SKM-1 treated with dmso at 0.1 percent for 144 hours (cell line): ENCODE data around the gene SBF2.
"Not testable (repeated sequence)": the region's sequence is repeated elsewhere in the genome, so short reads cannot be mapped to it uniquely, and the experiment has no call there.

ENCODE experiments used
- DNase-seq: peaks from one replicate; lab custom pipeline; 2025; ENCODE audit not compliant: unreplicated experiment; lab: John Stamatoyannopoulos, UW

The SBF2 gene

GRCh38 chr11:9914064-9914463 lies 380.0 kb downstream of the SBF2 start:
- DNase-seq = no peak

DNA sequence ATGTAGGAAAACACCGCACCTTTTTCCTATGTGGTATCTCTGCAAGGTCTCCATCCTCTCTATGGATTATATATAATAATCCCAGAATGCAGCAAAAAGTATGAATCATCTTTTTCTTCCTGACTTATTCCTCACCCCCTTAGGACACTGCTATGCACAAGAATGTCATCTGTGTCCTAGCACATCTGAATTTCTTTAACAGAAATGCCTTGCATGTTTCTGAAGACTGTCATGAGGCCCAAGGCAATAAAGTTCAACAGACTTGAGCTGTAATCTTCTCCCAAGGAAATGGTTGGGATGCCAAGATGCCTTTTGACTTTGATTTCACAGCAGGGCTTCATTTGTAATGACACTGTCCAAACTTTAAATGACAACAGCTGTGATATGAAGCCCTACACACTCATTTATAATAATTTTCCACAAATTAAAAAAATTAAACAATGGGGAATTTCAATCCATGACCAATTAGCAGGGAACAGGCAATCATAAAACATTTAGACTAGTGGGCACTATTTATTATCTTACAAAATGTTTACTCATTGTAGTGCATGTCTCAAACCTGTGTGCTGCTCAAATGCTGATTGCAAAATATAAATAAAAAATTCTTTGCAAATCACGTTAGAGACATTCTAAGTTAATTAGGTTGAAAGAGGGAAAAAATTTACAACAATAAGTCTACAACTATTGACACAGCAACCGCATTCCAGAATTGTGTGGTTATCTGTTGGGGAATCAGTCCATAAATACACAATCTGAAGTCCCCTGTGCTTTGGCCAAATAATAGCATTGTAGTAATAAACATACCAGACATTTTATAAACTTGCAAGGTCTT lies 387.8 kb downstream of the SBF2 start:
- no peak for DNase-seq

DNA sequence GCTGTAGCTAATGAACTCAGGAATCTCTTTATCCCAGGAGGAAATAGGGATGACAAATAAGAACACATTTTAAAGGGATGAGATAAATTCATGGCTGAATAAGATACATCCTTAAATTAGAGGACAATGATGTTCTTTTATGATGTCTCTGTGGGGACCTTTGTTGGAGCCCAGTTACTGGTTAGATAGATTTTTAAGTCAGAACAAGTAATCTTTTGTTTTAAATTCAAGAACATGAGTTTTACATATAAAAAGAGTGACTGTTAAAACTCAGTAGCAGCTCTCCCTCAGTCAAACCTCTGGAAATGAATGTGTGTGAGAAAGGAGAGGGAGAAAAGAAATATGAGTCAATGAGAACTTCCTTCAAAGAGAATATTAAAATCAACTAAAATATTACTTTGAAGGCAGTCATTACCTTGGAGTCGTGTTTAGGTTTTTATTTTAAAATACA lies 388.5 kb downstream of the SBF2 start:
- DNase-seq = no peak

DNA sequence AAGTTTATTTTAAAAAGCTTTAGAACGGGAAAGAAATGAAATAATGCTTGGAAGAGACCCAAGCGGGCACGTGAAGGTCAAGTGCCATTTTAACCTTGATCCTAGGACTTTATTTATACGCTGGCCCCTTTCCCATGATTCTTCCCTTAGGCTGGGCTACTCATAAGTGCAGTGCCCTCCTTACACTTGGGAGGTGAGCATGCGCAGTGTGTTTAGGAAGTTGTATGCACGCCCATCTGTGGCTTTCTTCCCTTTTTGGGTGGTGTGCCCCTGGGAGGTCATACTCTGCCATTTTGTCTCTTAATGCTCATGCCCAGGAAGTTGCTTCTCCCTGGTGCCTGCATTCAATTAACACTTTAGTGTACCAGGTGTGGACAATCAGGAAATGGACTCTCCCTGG lies 390.4 kb downstream of the SBF2 start:
- no peak for DNase-seq

- DNase-seq = no peak
Observed at GRCh38 chr11:9901943-9902342, 392.1 kb downstream of the SBF2 start.

DNA sequence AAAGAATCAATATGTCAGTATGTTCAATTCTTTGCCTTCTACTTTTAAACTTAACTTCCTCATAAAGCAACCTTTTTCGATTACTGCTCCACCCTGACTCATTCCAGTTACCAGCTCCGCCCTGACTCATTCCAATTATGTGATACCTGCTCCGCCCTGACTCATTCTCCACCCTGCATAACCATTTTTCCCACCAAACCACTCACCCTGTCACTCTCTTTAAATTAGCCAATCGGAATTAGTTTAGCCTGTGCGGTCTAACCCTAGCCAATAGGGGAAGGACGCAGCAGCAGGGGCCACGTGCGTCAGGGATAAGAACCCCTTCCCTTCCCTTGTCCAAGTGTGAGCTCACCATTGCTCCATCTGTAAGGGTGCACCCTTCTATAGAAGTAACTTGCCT lies 393.8 kb downstream of the SBF2 start:
- not testable (repeated sequence) for DNase-seq

GRCh38 chr11:9899676-9900075 lies 394.3 kb downstream of the SBF2 start:
- no peak for DNase-seq

DNA sequence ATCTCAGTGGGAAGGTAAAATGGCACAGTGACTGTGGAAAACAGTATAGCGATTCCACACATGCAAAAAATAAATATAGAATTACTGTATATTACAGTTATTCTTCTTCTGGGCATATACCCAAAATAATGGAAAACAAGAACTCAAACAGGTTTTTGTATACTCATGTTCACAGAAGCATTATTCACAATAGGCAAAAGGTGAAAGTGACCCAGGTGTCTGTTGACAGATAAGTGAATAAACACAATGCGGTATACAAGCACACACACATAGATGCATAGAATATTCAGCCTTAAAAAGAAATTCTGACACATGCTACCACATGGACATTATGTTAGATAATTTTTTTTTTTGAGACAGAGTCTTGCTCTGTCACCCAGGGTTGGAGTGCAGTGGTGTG lies 397.1 kb downstream of the SBF2 start:
- DNase-seq = no peak

DNA sequence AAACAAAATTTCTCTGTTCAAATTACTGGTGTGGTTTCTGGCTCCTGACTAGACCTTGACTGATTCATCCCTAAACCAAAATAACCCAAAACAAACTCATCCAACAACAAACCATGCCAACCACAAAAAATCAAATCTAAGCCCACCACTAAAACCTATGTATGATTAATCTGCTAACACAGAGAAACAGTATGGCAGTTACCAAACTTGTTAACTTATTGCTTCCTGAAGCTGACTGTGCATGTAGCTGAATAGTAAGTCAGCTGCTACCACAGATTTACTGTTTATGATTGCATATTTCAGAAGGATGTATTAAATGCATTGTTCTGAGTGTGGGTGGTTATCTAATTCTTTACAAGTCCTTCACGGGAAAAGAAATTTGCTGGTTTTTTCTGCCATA lies 399.0 kb downstream of the SBF2 start:
- no peak for DNase-seq

DNA sequence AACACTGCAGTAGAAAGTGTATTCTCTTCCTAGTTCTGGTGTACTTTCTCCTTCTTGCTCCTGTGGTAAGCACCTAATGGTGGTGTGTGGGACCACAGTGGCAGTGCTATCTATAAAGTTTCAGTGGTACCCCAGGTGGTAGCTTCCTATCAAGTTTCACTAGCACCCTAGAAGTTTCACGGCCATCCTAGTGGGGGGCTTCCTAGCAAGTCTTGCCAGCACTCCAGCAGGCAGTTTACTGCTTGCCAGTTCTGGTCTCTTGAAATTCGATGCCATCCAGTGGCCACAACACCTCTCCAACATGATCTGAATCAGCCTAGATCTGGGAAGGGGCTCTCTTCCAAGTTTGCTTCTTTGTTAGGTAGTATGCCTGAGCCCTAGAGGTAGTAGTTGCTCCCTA lies 400.5 kb downstream of the SBF2 start:
- DNase-seq = no peak

DNA sequence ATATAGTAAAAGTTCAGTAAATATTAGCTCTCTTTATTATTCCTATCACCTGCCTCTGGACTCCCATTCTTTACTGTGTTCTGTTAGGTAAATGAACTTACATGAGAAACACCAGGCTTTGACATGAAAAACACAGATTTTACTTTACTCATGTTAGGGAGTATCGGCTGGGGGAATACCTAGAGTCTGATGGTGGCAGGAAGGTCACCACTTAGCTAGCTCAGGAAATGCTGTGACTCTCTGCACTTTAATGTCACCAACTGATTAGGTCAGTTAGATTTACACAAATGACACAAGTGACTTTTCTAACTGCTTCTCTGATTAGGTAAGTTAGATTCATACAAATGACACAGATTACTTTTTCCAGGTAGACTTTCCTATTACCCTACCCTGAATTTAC lies 405.1 kb downstream of the SBF2 start:
- no peak for DNase-seq

DNA sequence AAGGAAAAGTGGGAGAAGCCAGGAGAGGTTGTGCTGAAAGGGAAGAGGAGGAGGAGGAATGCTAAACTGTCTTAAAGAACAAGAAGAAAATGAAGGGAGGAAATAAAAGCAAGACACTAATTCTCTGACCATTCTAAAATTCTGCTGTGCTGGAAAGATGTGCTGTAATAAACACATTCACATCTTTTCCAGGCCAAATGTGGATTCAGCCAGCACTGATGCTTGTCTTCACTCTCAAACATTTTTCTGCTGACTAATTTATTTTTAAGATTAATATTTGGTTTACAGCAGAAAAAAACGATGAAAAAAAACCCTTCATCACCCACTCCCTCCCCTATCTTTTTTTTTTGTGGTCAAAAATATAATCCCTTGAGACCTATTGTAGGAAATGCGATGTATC lies 406.5 kb downstream of the SBF2 start:
- DNase-seq = no peak

DNA sequence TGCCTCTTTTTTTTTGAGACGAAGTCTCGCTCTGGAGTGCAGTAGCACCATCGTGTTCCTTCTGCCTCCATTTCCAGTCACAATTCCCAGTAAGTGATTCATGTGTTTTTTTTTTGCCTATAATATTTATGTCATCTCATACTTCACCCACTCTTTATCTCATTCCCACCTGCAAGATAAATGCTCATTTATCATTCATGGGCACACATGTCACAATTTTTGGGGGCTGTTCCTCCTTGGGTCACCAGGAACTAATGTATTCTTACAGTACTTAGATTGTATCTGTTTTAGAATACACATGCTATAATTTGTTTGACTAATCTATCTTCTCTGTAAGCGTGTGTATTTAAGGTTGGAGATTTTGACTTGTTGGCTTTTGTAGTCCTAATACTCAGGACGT lies 407.4 kb downstream of the SBF2 start:
- DNase-seq = no peak

DNA sequence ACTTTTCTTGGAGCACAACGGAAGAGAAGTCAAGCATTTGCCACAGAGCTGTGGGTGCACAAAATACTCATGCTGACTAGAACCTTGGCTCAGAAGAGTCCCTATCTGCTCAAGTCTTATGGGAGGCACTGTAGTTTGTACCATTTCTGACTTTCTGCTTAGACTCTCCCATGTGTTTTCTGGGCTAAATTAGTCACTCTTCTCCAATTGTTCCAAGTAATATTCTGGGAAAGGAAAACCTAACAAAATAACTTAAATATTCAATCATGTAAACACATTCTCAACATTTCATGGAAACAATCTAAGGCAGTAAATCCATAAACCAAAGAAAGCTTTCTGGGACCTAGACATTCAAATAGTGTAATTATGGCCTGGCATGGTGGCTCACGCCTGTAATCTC lies 409.4 kb downstream of the SBF2 start:
- DNase-seq = no peak

DNA sequence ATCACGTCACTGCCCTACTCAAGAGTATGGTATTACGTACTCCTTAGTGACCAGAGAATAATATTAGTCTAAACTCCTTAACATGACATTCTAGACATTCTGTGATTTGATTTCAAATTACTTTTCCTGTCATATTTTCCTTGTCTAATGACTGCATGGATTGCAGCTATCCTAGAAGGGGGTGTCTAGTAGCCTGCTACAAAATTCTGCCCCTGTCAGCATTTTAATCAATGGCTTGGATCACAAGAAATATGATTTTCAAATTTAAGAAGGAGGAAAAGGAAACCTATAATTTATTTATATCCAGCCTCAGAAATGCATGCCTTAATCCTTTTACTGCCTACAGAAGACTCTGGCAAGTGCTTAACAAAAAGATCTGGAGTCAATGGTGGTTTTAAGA lies 413.4 kb downstream of the SBF2 start:
- DNase-seq = no peak

GRCh38 chr11:9878936-9879335 lies 415.1 kb downstream of the SBF2 start:
- no peak for DNase-seq

DNA sequence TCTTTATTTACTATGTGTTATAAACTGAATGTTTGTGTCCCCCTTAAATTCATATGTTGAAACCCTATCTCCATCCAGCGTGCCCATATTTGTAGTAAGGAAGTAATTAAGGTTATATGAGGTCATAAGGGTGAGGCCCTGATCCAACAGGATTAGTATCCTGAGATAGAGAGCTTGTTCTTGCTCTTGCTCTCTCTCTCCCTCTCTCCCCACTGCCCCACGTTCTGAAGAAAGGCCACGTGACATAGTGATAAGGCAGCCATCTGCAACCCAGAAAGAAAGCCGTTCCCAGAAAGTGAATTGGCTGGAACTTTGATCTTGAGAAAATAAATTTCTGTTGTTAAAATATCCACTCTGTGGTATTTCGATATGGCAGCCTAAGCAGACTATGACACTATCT lies 417.7 kb downstream of the SBF2 start:
- no peak for DNase-seq

DNA sequence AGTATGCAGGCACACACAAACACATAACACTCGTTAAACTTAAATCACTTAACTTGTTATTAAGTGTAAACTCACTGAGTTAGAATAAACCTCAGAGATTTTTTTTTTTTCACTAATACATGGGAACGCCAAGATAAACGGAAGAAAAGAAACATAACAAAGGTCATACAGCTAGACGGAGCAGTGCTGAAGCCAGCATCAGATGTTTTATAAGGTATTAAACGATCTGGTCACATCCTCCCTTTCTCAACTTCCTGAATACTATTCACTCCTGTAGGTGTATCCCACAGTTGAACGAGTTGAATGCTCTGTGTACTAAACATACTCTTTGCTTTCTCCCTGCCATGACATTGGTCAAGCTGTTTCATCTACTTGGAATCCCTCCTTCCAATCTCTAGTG lies 418.2 kb downstream of the SBF2 start:
- DNase-seq = no peak

GRCh38 chr11:9875399-9875798 lies 418.6 kb downstream of the SBF2 start:
- DNase-seq = no peak

DNA sequence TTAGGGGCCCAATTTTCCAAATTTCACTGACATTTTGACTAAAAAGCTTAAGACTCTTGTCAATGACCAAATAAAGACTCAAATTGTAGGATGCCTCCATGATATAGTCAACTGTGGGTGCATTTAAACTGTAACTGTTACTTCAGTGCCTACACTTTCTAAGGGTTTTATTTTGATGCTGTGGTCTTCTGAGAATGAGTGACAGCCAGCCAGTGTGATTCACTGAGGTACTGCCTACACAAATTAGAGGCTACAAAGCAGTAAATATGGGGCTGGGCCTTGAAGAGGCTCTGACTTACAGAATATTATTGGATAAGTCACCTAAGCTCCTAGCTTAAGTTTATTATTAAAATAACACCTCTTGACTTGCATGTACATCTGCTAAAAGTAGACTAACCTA lies 419.6 kb downstream of the SBF2 start:
- no peak for DNase-seq

- no peak for DNase-seq
Observed at GRCh38 chr11:9868641-9869040, 425.4 kb downstream of the SBF2 start.

DNA sequence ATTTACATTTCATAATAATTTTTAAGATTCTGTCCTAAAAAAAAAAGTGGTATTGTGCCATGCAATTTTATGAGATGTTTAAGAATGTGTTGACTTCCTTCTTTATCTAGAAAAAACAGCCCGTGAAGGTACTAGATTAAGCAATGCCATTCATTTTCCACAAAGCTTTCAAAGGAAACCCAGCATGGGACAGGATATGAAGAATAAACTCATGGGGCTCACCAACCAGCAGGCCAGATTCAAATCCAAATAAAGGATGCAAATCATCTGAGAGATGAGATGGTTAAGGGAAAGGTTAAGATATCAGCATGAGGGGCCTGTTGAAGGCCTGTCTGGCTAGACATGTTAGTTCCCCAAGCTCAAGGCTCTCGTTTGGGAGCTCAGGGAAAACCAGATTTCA lies 431.0 kb downstream of the SBF2 start:
- no peak for DNase-seq
